CD4-positive, alpha-beta T cell treated with Interleukin-4 for 1 hour (primary cell): ENCODE data around the gene C11orf21.

Experiments used
- DNase-seq, 2 donors: peaks; one replicate each; pipeline ENCODE4 v3.0.0-alpha.2; 2020 to 2022

C11orf21 gene

GRCh38 chr11:2258501-2259465 lies 42.9 kb downstream of the C11orf21 start:
- peak in 1 of 2 donors; percentile 7 for DNase-seq

- peak in 1 of 2 donors; percentile 5 for DNase-seq
These were observed 44.6 kb downstream of the C11orf21 start for GRCh38 chr11:2256951-2257700.

GRCh38 chr11:2256293-2256913 lies 45.3 kb downstream of the C11orf21 start:
- peak in 1 of 2 donors; percentile 7 for DNase-seq

GRCh38 chr11:2252018-2252417 lies 49.7 kb downstream of the C11orf21 start:
- no peak for DNase-seq

GRCh38 chr11:2251138-2251537 lies 50.6 kb downstream of the C11orf21 start:
- no peak for DNase-seq

GRCh38 chr11:2250485-2250884 lies 51.2 kb downstream of the C11orf21 start:
- no peak for DNase-seq

GRCh38 chr11:2250041-2250440 lies 51.7 kb downstream of the C11orf21 start:
- DNase-seq, result no peak

- DNase-seq, result no peak
These were observed 52.4 kb downstream of the C11orf21 start for GRCh38 chr11:2249189-2249916.

- no peak for DNase-seq
These were observed 53.0 kb downstream of the C11orf21 start for GRCh38 chr11:2248762-2249161.

- DNase-seq, result no peak
These were observed 53.5 kb downstream of the C11orf21 start for GRCh38 chr11:2248242-2248641.

- no peak for DNase-seq
These were observed 54.2 kb downstream of the C11orf21 start for GRCh38 chr11:2247496-2247895.
